EL (cell line): ENCODE results near the gene MSI2.

Experiments
- DNase-seq: peaks from one replicate; pipeline ENCODE4 v3.0.0-alpha.2; 2016

The MSI2 gene

GRCh38 chr17:57677301-57677700 lies 421.0 kb downstream of the MSI2 start:
- DNase-seq, result no peak

GRCh38 chr17:57677858-57678257 lies 421.5 kb downstream of the MSI2 start:
- DNase-seq, result no peak

- no peak for DNase-seq
Measured at GRCh38 chr17:57678393-57678792, 422.1 kb downstream of the MSI2 start.

- DNase-seq, result no peak
Measured at GRCh38 chr17:57679356-57679755, 423.0 kb downstream of the MSI2 start.

GRCh38 chr17:57679906-57680695 lies 423.8 kb downstream of the MSI2 start:
- DNase-seq, result no peak

GRCh38 chr17:57682701-57683100 lies 426.4 kb downstream of the MSI2 start:
- DNase-seq, result no peak

- DNase-seq, result no peak
Measured at GRCh38 chr17:57684711-57685498, 428.6 kb downstream of the MSI2 start.

GRCh38 chr17:57685499-57686132 lies 429.3 kb downstream of the MSI2 start:
- DNase-seq, result no peak

- DNase-seq, result no peak
Measured at GRCh38 chr17:57687642-57688041, 431.3 kb downstream of the MSI2 start.

GRCh38 chr17:57689254-57689653 lies 432.9 kb downstream of the MSI2 start:
- no peak for DNase-seq

- DNase-seq, result no peak
Measured at GRCh38 chr17:57691939-57692338, 435.6 kb downstream of the MSI2 start.

- no peak for DNase-seq
Measured at GRCh38 chr17:57692770-57693169, 436.4 kb downstream of the MSI2 start.

GRCh38 chr17:57694051-57694450 lies 437.7 kb downstream of the MSI2 start:
- no peak for DNase-seq

- no peak for DNase-seq
Measured at GRCh38 chr17:57696050-57696449, 439.7 kb downstream of the MSI2 start.

- no peak for DNase-seq
Measured at GRCh38 chr17:57697197-57697596, 440.9 kb downstream of the MSI2 start.

GRCh38 chr17:57697891-57698711 lies 441.8 kb downstream of the MSI2 start:
- no peak for DNase-seq

GRCh38 chr17:57699751-57700219 lies 443.5 kb downstream of the MSI2 start:
- DNase-seq, result no peak

- DNase-seq, result no peak
Measured at GRCh38 chr17:57701124-57701523, 444.8 kb downstream of the MSI2 start.

GRCh38 chr17:57703273-57703672 lies 446.9 kb downstream of the MSI2 start:
- no peak for DNase-seq

GRCh38 chr17:57704448-57704847 lies 448.1 kb downstream of the MSI2 start:
- DNase-seq, result no peak

GRCh38 chr17:57705921-57706695 lies 449.8 kb downstream of the MSI2 start:
- no peak for DNase-seq

- DNase-seq, result no peak
Measured at GRCh38 chr17:57706761-57707160, 450.4 kb downstream of the MSI2 start.
